GM21529 (cell line): ENCODE measurements around the gene WWC2.

Source experiments
- ATAC-seq: cut with Tn5 transposase; IDR thresholded peaks from one replicate; pipeline ENCODE4 v1.9.1; 2021; ENCODE audit not compliant: unreplicated experiment

WWC2 gene

DNA sequence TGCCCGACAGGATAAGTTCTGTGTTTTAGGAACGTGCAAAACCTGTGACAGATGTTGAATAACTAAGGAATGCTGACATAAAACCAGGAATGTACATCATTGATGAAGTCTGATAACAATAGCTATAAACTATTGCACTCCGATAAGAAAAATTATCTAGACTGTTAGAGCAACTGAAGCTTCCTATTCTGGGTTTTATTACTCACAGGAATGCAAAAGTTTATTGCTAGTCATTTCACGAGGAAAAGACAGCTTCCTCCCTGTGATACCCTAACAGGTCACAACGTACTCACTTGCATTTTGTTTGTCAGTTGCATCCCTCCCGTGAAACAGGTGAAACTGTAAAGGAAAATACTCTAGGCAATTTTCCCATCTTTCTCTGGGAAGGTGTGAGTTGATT, 155.1 kb downstream of the WWC2 start:
- ATAC-seq, result no peak

- ATAC-seq, result no peak
Observed at GRCh38 chr4:183255487-183255886, 156.4 kb downstream of the WWC2 start.

GRCh38 chr4:183256343-183256742, 157.3 kb downstream of the WWC2 start:
- no peak for ATAC-seq

DNA sequence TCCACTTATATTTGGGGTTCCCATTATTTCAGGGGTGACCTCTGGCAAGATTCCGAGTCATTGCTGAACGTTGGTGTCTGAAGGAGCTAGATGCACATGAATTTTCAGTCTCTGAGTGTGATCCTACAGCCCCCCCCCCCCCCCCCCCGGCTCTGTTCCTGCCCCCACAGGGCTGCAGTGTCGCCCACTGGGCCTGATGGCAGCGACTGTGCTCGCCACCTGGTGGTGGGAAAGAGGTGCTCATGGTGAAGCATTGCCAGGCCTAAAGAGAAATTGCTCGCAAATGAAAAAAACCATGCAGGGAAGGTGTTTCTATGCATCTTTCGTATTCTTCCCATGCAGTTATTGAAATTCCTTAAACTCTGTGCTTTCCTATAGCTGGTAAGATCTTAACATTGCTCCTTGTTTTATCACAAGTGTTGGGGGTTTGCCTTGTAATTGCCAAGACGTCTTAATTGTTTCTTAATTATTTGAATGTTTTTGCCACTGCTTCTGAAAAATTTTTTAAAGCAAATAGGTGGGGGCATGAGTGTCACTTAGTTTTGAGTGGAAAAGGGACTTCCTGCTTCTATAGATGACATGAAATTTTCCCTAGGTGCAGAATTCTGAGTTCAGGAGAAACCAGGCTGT, 157.8 kb downstream of the WWC2 start:
- ATAC-seq, result peak; percentile 84

GRCh38 chr4:183257808-183258207, 158.8 kb downstream of the WWC2 start:
- ATAC-seq, result no peak

GRCh38 chr4:183260491-183261151, 161.6 kb downstream of the WWC2 start:
- ATAC-seq, result no peak

- ATAC-seq, result peak; percentile 94
Observed at GRCh38 chr4:183261953-183262775, 163.1 kb downstream of the WWC2 start.

GRCh38 chr4:183262776-183263100, 163.7 kb downstream of the WWC2 start:
- ATAC-seq, result no peak

- ATAC-seq, result no peak
Observed at GRCh38 chr4:183263787-183264386, 164.8 kb downstream of the WWC2 start.

DNA sequence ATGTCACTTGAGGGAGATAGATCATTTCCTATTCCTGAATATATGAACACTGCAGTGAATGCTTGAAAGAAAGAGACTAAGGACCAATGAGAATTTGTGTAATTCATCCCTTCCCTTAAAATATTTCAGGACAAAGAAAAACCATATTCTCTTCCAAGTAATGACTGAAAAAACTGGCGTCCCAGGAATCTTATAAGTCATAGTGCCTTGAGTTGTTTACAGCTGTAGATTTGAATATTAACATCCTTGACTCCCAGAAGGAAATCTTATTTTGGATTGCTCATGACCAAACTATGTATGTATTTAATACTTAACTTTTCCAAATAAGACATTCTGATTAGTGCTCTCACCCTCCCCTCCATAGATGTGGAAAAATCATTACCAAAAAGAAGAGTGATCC, 165.6 kb downstream of the WWC2 start:
- ATAC-seq, result no peak

- ATAC-seq, result no peak
Observed at GRCh38 chr4:183266371-183266770, 167.3 kb downstream of the WWC2 start.

DNA sequence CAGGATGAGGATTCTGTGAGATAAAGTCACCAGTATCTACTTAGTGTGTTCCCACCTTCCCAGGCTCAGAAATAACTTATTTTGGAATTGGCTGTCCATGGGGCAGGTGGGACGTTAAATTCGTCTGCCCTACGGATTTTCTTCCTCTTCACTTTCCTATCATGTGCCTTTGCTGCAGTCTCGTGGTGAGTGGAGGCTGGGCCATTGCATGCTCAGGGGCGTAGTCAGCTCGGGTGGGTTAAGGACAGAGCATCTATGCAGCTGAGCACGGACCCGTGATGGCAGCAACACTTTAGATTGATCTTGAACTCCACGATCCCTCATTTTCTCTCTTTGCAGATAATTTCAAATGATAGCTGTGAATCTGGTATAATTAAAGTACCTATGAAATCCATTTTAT, 169.5 kb downstream of the WWC2 start:
- ATAC-seq, result no peak

DNA sequence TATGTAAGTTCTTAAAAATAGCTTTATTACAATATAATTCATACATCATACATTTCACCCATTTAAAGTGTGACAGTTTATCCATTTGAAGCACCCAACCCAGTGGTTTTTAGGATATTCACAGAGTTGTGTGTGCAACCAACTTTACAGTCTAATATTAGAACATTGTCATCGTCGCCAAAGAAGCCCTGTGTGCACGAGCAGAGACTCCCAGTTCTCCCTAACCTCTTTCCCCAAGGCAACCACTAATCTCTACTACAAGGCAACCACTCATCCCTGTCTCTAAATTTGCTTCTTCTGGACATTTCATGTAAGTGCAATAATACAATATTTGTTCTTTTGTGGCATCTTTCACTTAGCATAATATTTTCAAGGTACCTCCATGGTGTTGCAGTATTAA, 173.3 kb downstream of the WWC2 start:
- ATAC-seq, result no peak

DNA sequence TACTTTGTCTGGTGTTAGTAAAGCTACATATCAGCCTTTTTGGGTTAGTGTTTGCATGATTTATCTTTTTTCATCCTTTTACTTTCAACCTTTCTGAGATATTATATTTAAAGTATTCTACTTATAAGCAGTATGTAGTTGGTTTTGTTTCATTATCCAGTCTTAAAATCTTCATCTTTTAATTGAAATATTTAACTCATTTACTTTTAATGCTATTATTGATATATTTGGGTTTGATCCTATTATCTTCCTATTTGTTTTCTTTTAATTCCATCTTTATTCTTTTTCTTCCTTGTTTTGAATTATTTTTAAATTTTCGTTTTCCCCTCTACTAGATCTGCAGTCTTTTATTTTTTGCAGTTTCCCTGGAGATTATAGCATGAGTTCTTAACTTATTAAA, 177.0 kb downstream of the WWC2 start:
- ATAC-seq, result no peak

GRCh38 chr4:183284258-183284785, 185.3 kb downstream of the WWC2 start:
- no peak for ATAC-seq

DNA sequence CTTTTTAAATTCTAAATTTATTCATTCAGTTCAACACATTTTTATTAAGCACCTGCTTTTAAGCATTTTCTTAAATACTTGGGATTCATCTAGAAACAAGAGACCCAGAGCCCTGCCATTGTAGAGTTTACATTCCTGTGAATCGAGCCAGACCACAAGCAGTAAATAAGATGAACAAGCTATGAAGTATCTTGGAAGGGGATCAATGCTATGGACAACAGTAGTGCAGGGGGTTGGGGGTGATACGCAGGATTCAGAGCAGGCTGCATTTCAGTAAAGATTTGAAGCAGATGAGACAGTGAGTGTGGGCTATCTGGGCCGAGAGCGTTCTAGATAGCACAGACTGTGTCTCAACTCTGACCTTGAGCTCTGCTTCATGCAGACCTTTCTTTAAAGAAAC, 185.9 kb downstream of the WWC2 start:
- ATAC-seq, result no peak

DNA sequence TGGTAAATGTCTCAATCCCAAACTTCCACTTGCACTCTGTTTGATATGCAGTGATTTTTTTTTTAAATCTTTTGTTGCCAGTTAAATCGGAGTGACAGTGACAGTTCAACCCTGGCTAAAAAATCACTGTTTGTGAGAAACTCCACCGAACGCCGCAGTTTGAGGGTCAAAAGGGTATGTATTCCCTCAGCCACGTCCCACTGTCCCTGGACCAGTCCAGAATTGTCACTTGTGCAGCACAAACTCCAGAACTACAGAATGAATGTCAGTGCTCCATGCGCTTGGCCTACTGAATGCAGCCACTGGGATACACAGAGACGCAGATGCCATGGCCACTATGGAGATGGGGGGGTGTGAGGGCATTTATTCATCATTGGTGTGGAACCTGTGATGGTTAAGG, 186.8 kb downstream of the WWC2 start:
- ATAC-seq, result no peak

- ATAC-seq, result peak; percentile 16
Observed at GRCh38 chr4:183286590-183287308, 187.7 kb downstream of the WWC2 start.

DNA sequence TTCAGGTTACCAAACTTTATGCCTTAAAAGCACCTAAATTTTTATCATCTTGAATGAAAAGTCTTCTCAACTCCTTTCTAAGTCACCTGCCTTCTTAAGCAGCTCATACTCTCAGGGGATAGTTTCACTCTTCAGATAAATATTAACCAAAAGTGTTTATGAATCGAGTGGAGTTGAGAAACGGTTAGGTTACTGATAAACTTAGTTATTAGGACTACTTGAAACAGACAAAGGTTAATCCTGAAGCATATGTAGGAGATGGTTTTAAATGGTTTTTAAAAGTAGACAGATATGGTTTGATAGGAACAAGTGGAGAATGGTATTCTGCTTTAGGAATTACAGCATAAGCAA, 188.2 kb downstream of the WWC2 start:
- peak; percentile 70 for ATAC-seq

GRCh38 chr4:183287677-183288076, 188.6 kb downstream of the WWC2 start:
- peak; percentile 70 for ATAC-seq

- ATAC-seq, result no peak
Observed at GRCh38 chr4:183288955-183289354, 189.9 kb downstream of the WWC2 start.
